ENCODE data around the gene ANO9.

The ANO9 gene

DNA sequence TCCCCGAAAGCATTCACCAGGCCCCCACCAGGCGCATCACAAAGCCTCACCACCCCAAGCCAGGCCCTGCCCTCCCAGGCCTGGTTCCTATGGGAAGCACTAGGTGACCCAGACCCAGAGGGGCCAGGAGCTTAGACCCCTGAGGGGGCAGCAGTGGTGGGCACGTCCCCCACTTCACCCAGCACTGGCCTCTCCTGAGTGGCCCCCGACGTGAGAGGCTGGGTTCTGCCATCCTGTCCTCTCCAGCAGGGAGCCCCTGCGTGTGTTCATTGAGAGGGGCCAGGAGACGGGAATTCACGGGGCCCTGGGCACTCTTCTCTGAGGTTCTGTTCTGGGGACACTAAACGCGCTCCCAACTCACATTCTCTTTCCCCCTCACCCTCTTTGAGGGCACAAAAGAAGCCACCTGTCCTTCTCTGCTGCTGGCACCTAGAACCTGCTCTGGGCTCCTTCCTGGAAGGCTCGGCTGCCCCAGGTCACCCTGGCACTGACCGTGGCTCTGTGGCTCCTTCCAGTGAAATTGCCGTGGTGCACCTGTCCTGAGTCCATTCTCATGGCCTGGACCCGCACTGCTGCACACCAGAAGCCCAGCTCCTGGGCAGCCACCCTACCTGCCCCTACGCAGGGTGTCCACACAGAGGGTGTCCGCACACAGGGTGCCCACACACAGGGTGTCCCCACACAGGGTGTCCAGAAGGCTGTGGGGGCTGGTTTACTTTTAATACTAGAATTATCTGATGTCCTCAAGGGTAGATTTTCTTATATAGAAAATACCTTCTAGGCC lies 20.5 kb upstream of the ANO9 start:
- H3K4me2 ChIP-seq (ENCODE audit: low read length), result no peak overlapping the region
- H3K27ac ChIP-seq (ENCODE audit: low read length), result no peak overlapping the region
- no peaks in the 10 kb centered on the region for H3K27me3 ChIP-seq (ENCODE audit: low read depth, low read length)
- H3K4me3 ChIP-seq (ENCODE audit: low read length), result no peak overlapping the region
- H3K9ac ChIP-seq (ENCODE audit: low read length), result no peak overlapping the region
- no peaks in the 10 kb centered on the region for H4K20me1 ChIP-seq (ENCODE audit: insufficient read depth, low read length)
- H3K4me1 ChIP-seq (ENCODE audit: low read length), result no peaks in the 10 kb centered on the region
- no peak for TF ChIP-seq EZH2phosphoT487 (IDR thresholded peaks at IDR 0.05; ENCODE audit: low read depth)
- TF ChIP-seq, protein P1, sequence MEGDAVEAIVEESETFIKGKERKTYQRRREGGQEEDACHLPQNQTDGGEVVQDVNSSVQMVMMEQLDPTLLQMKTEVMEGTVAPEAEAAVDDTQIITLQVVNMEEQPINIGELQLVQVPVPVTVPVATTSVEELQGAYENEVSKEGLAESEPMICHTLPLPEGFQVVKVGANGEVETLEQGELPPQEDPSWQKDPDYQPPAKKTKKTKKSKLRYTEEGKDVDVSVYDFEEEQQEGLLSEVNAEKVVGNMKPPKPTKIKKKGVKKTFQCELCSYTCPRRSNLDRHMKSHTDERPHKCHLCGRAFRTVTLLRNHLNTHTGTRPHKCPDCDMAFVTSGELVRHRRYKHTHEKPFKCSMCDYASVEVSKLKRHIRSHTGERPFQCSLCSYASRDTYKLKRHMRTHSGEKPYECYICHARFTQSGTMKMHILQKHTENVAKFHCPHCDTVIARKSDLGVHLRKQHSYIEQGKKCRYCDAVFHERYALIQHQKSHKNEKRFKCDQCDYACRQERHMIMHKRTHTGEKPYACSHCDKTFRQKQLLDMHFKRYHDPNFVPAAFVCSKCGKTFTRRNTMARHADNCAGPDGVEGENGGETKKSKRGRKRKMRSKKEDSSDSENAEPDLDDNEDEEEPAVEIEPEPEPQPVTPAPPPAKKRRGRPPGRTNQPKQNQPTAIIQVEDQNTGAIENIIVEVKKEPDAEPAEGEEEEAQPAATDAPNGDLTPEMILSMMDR (IDR thresholded peaks at IDR 0.05; ENCODE audit: low read depth, low read length), result no peak
- H3K79me2 ChIP-seq (ENCODE audit: low read length), result peaks cover 16% of the 10 kb centered on the region
- H3K36me3 ChIP-seq (replicated peaks; ENCODE audit: low read depth, low read length), result peaks cover 5% of the 10 kb centered on the region
- no peak overlapping the region for H2AFZ ChIP-seq (ENCODE audit: low read depth, low read length)
- H3K9me3 ChIP-seq (ENCODE audit: insufficient read depth, low read length), result no peaks in the 10 kb centered on the region

- no peak overlapping the region for H3K27ac ChIP-seq (ENCODE audit: low read length)
- H3K36me3 ChIP-seq (replicated peaks; ENCODE audit: low read depth, low read length), result peaks cover 5% of the 10 kb centered on the region
- H3K4me1 ChIP-seq (ENCODE audit: low read length), result no peaks in the 10 kb centered on the region
- H4K20me1 ChIP-seq (ENCODE audit: insufficient read depth, low read length), result no peaks in the 10 kb centered on the region
- no peak overlapping the region for H2AFZ ChIP-seq (ENCODE audit: low read depth, low read length)
- H3K79me2 ChIP-seq (ENCODE audit: low read length), result peaks cover 23% of the 10 kb centered on the region
- no peak for TF ChIP-seq EZH2phosphoT487 (IDR thresholded peaks at IDR 0.05; ENCODE audit: low read depth)
- TF ChIP-seq, protein P1 (IDR thresholded peaks at IDR 0.05; ENCODE audit: low read depth, low read length), result no peak
- no peaks in the 10 kb centered on the region for H3K27me3 ChIP-seq (ENCODE audit: low read depth, low read length)
- H3K9me3 ChIP-seq (ENCODE audit: insufficient read depth, low read length), result no peaks in the 10 kb centered on the region
- H3K9ac ChIP-seq (ENCODE audit: low read length), result no peak overlapping the region
- H3K4me2 ChIP-seq (ENCODE audit: low read length), result no peak overlapping the region
- H3K4me3 ChIP-seq (ENCODE audit: low read length), result no peak overlapping the region
These were observed 19.8 kb upstream of the ANO9 start for GRCh38 chr11:461626-462025.

GRCh38 chr11:460331-461199 lies 18.8 kb upstream of the ANO9 start:
- no peaks in the 10 kb centered on the region for H3K27me3 ChIP-seq (ENCODE audit: low read depth, low read length)
- H3K79me2 ChIP-seq (ENCODE audit: low read length), result peaks cover 31% of the 10 kb centered on the region
- no peak overlapping the region for H3K9ac ChIP-seq (ENCODE audit: low read length)
- H3K4me1 ChIP-seq (ENCODE audit: low read length), result no peaks in the 10 kb centered on the region
- H3K36me3 ChIP-seq (replicated peaks; ENCODE audit: low read depth, low read length), result peaks cover 5% of the 10 kb centered on the region
- H3K9me3 ChIP-seq (ENCODE audit: insufficient read depth, low read length), result no peaks in the 10 kb centered on the region
- no peak for TF ChIP-seq EZH2phosphoT487 (IDR thresholded peaks at IDR 0.05; ENCODE audit: low read depth)
- TF ChIP-seq, protein P1 (IDR thresholded peaks at IDR 0.05; ENCODE audit: low read depth, low read length), result no peak
- H3K27ac ChIP-seq (ENCODE audit: low read length), result no peak overlapping the region
- H3K4me3 ChIP-seq (ENCODE audit: low read length), result no peak overlapping the region
- H2AFZ ChIP-seq (ENCODE audit: low read depth, low read length), result no peak overlapping the region
- H3K4me2 ChIP-seq (ENCODE audit: low read length), result no peak overlapping the region
- H4K20me1 ChIP-seq (ENCODE audit: insufficient read depth, low read length), result no peaks in the 10 kb centered on the region
